ENCODE results near the gene IMMT.

IMMT gene

DNA sequence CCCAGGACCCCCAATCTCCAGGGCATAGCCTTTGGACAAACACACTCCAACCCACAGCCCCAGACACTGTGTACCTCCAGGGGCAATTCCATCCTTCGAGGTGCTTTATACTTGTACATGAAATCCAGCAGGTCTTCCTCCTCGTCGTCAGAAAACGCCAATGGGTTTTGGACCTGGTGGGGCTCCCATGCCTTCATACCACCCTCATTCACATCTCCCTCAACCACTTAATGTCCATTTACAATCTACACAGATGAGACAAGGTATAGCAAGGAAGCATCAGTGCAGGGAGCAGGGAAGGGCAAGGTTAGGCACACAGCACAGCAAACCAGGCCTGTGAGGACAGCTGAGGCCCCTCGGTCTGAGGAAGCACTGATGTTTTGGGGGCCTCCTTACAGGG, 24.6 kb upstream of the IMMT start:
- H3K27ac ChIP-seq = no peak overlapping the region
- TF ChIP-seq ZFX (IDR thresholded peaks at IDR 0.05; ENCODE audit: borderline replicate concordance) = no peak
- TF ChIP-seq, protein P1, sequence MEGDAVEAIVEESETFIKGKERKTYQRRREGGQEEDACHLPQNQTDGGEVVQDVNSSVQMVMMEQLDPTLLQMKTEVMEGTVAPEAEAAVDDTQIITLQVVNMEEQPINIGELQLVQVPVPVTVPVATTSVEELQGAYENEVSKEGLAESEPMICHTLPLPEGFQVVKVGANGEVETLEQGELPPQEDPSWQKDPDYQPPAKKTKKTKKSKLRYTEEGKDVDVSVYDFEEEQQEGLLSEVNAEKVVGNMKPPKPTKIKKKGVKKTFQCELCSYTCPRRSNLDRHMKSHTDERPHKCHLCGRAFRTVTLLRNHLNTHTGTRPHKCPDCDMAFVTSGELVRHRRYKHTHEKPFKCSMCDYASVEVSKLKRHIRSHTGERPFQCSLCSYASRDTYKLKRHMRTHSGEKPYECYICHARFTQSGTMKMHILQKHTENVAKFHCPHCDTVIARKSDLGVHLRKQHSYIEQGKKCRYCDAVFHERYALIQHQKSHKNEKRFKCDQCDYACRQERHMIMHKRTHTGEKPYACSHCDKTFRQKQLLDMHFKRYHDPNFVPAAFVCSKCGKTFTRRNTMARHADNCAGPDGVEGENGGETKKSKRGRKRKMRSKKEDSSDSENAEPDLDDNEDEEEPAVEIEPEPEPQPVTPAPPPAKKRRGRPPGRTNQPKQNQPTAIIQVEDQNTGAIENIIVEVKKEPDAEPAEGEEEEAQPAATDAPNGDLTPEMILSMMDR (IDR thresholded peaks at IDR 0.05) = no peak

DNA sequence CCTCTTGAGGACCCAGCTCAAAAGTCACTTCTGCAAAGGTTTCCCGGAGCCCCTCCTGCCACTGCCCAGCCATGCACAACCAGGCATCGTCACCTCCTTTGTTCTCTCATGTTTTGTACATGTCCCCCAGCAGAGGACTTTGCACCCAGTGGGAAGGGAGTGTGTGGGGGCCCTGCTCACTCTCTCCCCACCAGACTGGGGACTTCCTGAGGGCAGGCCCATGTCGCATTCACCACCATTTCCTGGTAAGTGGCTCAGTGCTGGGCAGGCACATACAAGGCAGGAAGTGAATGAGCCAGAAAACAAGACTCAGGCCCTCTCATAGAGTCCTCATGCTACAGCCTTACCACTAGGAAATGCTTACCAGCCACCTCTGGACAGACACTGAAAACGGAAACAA, 22.9 kb upstream of the IMMT start:
- no peak overlapping the region for H3K27ac ChIP-seq
- TF ChIP-seq, protein P1 (IDR thresholded peaks at IDR 0.05) = no peak
- no peak for TF ChIP-seq ZFX (IDR thresholded peaks at IDR 0.05; ENCODE audit: borderline replicate concordance)

DNA sequence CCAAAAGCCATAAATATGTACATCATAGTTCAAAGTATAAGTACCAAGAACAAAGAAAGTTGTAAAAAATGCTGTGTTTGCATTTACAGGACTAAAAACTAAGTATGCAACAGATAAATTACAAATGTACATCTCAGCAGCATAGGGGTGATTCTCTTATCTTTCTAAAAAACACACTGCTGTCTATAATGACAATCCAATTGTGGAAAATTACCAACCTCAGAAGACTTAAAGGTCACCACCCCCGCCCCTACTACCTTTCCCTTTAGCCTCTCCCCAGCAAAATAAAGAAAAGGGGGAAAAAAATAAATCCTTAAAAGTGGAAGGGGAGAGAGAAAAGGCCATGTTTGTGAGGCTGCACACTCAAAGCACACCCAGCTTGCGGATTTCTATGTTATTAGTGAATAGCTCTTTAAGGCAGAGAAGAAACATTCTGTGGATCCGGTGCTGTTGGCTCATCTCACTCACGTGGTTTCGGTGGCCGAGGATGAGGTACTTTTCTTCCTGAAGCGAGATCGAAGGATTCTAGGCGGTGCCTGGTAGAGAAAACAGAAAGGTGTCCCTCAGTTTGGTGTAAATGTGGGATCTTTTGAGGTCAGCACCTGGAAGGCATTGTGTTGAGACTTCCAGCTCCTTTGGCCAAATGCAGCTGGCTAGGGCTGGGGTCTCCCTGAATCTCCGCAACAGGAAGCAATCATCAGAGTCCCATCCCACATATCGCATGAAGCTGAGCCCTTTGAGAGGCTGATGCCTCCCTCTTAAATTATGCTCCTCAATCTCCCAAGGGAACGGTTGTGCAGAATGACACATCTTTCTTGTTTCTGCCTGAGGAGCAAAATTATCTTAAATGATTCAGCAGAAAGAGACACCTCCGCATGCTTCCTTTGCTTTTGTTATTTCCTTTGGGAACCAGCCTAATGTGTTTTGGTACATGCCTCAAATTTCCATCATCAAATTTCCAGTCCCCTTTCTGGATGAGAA, 21.6 kb upstream of the IMMT start:
- TF ChIP-seq ZFX (IDR thresholded peaks at IDR 0.05; ENCODE audit: borderline replicate concordance) = no peak
- TF ChIP-seq, protein P1 (IDR thresholded peaks at IDR 0.05) = no peak
- no peak overlapping the region for H3K27ac ChIP-seq

DNA sequence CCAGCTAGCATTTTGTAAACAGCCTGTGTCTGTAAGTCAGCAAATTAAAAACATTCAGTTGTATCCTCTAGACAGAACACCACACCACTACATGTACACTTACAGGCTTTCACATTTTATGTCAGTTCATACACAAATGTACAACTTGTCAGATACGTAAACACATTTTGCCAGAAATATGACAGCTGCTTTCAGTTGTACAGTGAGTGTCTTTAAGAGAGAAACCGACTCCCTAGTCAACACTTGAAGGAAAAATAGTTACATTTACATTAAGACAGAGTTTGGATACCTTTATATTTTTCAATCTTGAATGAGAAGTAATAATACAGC, 19.2 kb upstream of the IMMT start:
- TF ChIP-seq, protein P1 (IDR thresholded peaks at IDR 0.05) = no peak
- TF ChIP-seq ZFX (IDR thresholded peaks at IDR 0.05; ENCODE audit: borderline replicate concordance) = no peak
- H3K27ac ChIP-seq = no peak overlapping the region

DNA sequence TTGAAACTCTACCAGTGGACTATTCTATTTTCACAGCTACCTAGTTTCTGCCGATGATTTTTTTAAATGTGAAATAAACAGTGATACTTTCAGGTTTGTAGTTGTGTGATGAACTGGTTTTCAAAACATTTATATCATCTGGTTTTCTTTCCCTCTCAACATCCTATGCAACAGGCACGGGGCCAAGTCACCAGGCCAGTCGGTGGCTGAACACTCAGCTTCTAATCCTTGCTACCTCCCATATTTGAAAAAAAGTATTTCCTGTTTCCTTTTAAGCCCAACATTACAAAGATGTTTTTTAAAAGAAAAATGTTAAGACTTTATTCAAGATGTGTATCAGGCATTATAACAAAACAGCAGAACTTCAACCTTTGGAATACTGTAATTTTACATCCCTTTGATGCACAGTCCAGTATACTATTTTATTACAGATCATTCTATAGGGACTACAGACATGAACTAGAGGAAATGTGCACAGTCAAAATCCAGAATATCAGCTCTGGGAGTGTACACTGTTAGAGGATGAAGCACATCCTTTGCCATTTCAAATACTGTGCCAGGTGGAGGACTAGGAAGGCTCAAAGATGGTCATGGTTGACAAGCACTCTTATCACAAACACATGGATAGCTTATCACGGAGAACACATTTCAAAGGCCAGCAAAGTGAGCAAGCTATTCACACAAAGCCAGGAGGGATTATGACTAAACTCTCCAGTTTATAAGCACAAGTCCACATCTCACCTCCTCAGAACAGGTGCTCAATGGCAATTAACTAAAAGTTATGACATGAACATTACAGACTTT, 18.6 kb upstream of the IMMT start:
- H3K27ac ChIP-seq = peak overlapping the region; percentile 36
- no peak for TF ChIP-seq ZFX (IDR thresholded peaks at IDR 0.05; ENCODE audit: borderline replicate concordance)
- TF ChIP-seq, protein P1 (IDR thresholded peaks at IDR 0.05) = no peak

DNA sequence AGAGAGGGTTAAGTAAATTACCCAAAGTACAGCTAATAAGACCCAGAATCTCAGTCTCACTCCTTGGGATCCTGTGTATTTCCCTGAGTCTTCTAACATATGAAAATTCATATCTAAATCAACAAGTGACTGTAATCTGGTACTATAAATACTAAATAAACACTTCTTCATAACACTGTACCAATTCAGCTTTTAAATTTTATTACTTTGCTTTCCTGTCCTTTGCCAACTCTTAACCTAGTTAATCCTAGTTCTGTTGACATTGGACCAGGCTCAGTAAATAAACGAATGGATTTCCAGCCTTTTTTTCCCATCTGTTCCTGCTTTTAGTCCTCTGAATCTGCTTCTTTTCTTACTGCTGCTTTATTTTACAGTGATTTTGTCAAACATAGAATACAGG, 17.8 kb upstream of the IMMT start:
- TF ChIP-seq ZFX (IDR thresholded peaks at IDR 0.05; ENCODE audit: borderline replicate concordance) = no peak
- peak overlapping the region; percentile 36 for H3K27ac ChIP-seq

DNA sequence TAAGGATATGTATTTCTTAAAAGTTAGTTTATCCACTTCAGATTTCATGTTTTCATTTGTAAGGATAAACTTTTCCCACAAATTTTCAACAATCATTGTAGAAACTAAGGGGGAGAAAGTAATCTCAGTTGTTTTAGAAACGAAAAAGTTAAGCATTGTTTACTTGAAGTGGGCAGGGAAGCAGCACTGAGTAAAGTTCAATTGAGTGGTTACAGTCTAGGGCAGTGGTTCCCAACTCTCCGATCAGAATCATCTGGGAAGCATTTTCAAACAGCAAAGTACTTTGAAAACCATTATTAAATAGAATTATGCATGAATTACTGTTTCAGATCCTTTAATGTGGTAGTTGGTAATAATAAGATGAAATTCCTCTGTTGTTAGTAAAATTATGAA, 16.5 kb upstream of the IMMT start:
- no peak overlapping the region for H3K27ac ChIP-seq
- TF ChIP-seq, protein P1 (IDR thresholded peaks at IDR 0.05) = no peak
